ENCODE measurements around the gene GMDS. TPM values are rescaled to one million over a fixed set of nuclear protein-coding genes. Genes with fewer than 3 reads are reported as not detected.

Gene GMDS
- total and polyA plus RNA-seq, 2 of the 4 experiments (the other 2 are of a cell fraction): 7.3 to 21.9 TPM

DNA sequence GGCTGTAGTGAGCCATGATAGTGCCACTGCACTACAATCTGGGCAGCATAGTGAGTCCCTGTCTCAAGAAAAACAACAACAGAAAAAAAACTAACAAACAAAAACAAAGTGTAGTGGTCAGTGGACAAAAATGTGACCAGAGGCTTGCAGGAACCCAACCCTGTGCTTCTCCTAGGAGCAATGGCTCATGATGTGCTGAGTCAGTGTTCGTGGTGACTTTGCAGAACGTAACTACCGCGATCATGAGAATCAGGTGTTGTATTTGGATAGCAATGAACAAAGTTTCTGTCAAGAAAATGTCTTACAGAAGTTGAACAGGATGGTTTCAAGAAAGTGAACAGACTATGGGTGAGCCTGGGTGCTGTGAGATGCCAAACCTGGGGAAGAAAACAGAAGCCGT lies 654.2 kb downstream of the GMDS start:
- H2AK5ac ChIP-seq (ENCODE audit: low read depth, low read length): no peak overlapping the region
- TF ChIP-seq MAFK (IDR thresholded peaks at IDR 0.05; ENCODE audit: low read depth, low read length): 0 out of 2 replicates have a peak, but pooled peaks have one; percentile 4
- no peak for TF ChIP-seq SMC3 (IDR thresholded peaks at IDR 0.05; ENCODE audit: low read depth, low read length)
- no peak overlapping the region for H3K9ac ChIP-seq (ENCODE audit: low read depth, low read length)
- no peak overlapping the region for H2BK15ac ChIP-seq (ENCODE audit: low read depth, low read length)
- no peak overlapping the region for H3K56ac ChIP-seq (ENCODE audit: extremely low read depth, insufficient read depth, low read length)
- H2AFZ ChIP-seq (replicated peaks; ENCODE audit: low read length, poor library complexity): no peak overlapping the region
- no peak overlapping the region for H4K91ac ChIP-seq (ENCODE audit: insufficient read depth, low read depth, low read length)
- no peak overlapping the region for H2BK5ac ChIP-seq (ENCODE audit: low read depth, low read length, poor library complexity, severe bottlenecking)
- H3K79me1 ChIP-seq (ENCODE audit: low read depth in 1 of 2, low read length in 2 of 2): no peaks in the 10 kb centered on the region
- intact Hi-C loops (cut with micrococcal nuclease): no loop called here
- peaks cover 3% of the 10 kb centered on the region for H3K9me3 ChIP-seq (ENCODE audit: control insufficient read depth, insufficient read depth, low read length)
- dilution Hi-C loops (cut with HindIII; ENCODE audit: low sequenced_read_pairs, unreplicated experiment): no loop called here
- no peaks in the 10 kb centered on the region for H3K9me1 ChIP-seq (ENCODE audit: insufficient read depth, low read length)
- H2BK120ac ChIP-seq (ENCODE audit: low read depth, low read length): no peak overlapping the region
- H4K8ac ChIP-seq (ENCODE audit: low read depth in 2 of 2, low read length in 2 of 2): no peak overlapping the region
- H4K5ac ChIP-seq (ENCODE audit: low read depth, low read length): no peak overlapping the region
- no peak overlapping the region for H3K18ac ChIP-seq (ENCODE audit: low read depth, low read length)
- no peak for DNase-seq
- in situ Hi-C loops (cut with MboI; ENCODE audit: low sequenced_read_pairs): loop anchor here (5.0 to 10.0 kb wide), 4 partner anchors 514 to 1164 kb away; partner anchors contain the start of gene MYLK4
- no peak overlapping the region for H3K4ac ChIP-seq (ENCODE audit: low read depth, low read length)
- H2BK20ac ChIP-seq (ENCODE audit: low read depth, low read length): no peak overlapping the region
- H3K4me3 ChIP-seq (ENCODE audit: insufficient read depth, low read depth, low read length): no peak overlapping the region
- H3K4me2 ChIP-seq (ENCODE audit: low read depth, low read length): no peak overlapping the region
- CTCF ChIA-PET: no interaction called here
- peaks cover 3% of the 10 kb centered on the region; the same call in 1 of the 2 replicates for H3K4me1 ChIP-seq (ENCODE audit: control insufficient read depth, insufficient read depth, low read length)
- no peak overlapping the region for H3K14ac ChIP-seq (replicated peaks; ENCODE audit: low read depth, low read length)
- no peak for ATAC-seq (ENCODE audit: low read depth)
- peaks cover 38% of the 10 kb centered on the region for H3K27me3 ChIP-seq (ENCODE audit: control insufficient read depth, insufficient read depth, low read length)
- no peak overlapping the region for H3K23ac ChIP-seq (ENCODE audit: low read depth, low read length)
- WGBS, 2 experiments (ENCODE audit: extremely low coverage in 2 of 2, insufficient read length in 1 of 2): 97% methylated on average over 4 of the region's 5 CpGs; no CpG with 5 or more reads in 1 of the 2 experiments
- no peak overlapping the region for H3K27ac ChIP-seq (ENCODE audit: insufficient read depth, low read length)
- POLR2A ChIA-PET (ENCODE audit: unreplicated experiment): no interaction called here
- BruUV-seq (replicated peaks): no TSS peak
- H4K20me1 ChIP-seq (ENCODE audit: insufficient read depth, low read length): no peaks in the 10 kb centered on the region
- H3K36me3 ChIP-seq (ENCODE audit: control insufficient read depth, insufficient read depth, low read length): no peaks in the 10 kb centered on the region
- H2AK9ac ChIP-seq (replicated peaks; ENCODE audit: low read depth, low read length, poor library complexity): no peak overlapping the region
